Endothelial cell of umbilical vein (primary cell): ENCODE results near the gene WDFY3.

Experiments
- CTCF ChIP-seq, 2 donors: IDR thresholded peaks; 1 replicate in 1 of 2; 2 replicates in 1 of 2; pipeline ENCODE4 v1.5.1; 2011; ENCODE audit warnings: low read length in 2 of 2, mild to moderate bottlenecking in 2 of 2, moderate library complexity in 2 of 2, control low read depth in 1 of 2, inconsistent platforms in 1 of 2, low read depth in 1 of 2; ENCODE audit not compliant: insufficient read depth in 1 of 2; ENCODE audit errors: extremely low read depth in 1 of 2
- EZH2 ChIP-seq: IDR thresholded peaks from 2 replicates; pipeline ENCODE4 v1.6.1; 2012; ENCODE audit warnings: borderline replicate concordance, low read depth, mild to moderate bottlenecking, moderate library complexity, low read length, inconsistent platforms; ENCODE audit not compliant: severe bottlenecking
- FOS ChIP-seq: IDR thresholded peaks from 2 replicates; pipeline ENCODE4 v1.6.1; 2011; ENCODE audit warnings: mild to moderate bottlenecking, low read length, moderate library complexity, borderline replicate concordance; ENCODE audit not compliant: insufficient read depth
- POLR2A ChIP-seq: IDR thresholded peaks from 2 replicates; pipeline ENCODE4 v1.6.1; 2012; ENCODE audit warnings: low read depth, mild to moderate bottlenecking, control low read depth, low read length
- POLR2AphosphoS5 ChIP-seq: IDR thresholded peaks from 2 replicates; pipeline ENCODE4 v1.6.1; 2012; ENCODE audit warnings: low read depth, mild to moderate bottlenecking, control low read depth, low read length, moderate library complexity; ENCODE audit not compliant: insufficient read depth

- no peak for TF ChIP-seq POLR2AphosphoS5
- no peak for TF ChIP-seq CTCF (IDR thresholded peaks at IDR 0.05; ENCODE audit: extremely low read depth in 1 of 2, insufficient read depth in 1 of 2, low read depth in 1 of 2, low read length in 2 of 2)
- TF ChIP-seq EZH2 = no peak
- no peak for TF ChIP-seq POLR2A
- TF ChIP-seq FOS = no peak
These were observed 287.3 kb downstream of the WDFY3 start for GRCh38 chr4:84678976-84679744.
